GM18526 (cell line): ENCODE results near the gene TICRR.

Experiments used
- POLR2A ChIP-seq: IDR thresholded peaks from 3 replicates; pipeline ENCODE4 v1.6.1; 2011; ENCODE audit not compliant: insufficient read length; ENCODE audit errors: extremely low read depth

TICRR gene

DNA sequence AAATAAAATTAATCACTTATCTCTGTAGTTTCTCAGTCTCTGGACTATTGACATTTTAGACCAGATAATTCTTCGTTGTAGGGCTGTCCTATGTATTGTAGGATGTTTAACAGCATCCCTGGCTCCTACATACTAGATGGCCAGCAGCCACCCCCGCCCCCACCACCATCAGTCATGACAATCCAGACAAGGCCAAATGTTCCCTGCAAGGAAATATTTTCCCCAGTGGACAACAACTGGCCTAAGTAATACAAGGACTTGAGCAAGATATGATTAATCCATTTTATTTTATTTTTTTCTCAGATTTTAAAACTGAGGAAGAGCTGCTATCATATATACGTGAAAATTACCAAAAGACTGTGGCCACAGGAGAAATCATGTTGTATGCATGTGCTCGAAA is 23.8 kb downstream of the TICRR start:
- no peak for TF ChIP-seq POLR2A

DNA sequence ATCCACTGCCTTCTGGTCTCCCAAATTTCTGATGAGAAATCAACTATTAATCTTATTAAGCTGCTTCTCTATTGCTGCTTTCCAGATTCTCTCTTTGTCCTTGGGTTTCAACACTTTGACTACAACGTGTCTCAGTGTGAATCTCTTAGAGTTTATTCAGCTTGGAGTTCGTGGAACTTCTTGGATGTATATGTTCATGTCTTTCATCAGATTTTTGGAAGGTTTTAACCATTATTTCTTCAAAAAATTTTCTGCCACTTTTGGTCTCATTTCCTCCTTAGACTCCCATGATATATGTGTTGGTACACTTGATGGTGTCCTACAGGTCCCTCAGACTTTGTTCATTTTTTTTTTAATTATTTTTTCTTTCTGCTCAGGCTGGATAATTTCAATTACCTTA is 36.0 kb downstream of the TICRR start:
- TF ChIP-seq POLR2A, result no peak

DNA sequence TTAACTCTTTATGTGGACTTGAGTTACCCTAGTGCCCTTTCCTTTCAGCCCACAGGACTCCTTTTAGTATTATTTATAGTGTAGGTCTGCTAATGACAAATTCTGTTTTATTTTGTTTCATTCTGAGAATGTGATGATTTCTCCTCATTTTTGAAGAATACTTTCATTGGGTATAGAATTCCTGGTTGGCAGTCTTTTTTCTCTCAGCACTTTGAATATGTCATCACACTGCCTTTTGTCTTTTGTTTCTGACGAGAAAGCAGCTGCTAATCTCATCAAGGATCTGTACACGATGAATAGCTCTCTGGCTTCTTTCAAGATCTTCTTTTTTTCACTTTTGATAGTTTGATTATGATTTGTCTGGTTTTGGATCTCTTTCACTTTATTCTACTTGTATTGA is 37.8 kb downstream of the TICRR start:
- TF ChIP-seq POLR2A, result no peak

DNA sequence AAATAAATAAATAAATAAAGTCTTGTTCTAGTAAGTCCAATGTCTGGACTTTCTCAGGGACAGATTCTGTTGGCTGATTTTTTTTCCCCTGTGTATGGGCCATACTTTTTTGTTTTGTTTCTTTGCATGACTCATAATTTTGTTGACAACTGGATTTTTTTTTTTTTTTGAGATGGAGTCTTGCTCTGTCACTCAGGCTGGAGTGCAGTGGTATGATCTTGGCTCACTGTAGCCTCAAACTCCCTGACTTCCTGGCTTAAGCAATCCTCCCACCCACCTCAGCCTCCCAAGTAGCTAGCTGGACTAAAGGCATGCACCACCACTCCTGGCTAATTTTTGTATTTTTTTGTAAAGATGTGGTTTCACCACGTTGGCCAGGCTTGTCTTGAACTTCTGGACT is 38.9 kb downstream of the TICRR start:
- no peak for TF ChIP-seq POLR2A

DNA sequence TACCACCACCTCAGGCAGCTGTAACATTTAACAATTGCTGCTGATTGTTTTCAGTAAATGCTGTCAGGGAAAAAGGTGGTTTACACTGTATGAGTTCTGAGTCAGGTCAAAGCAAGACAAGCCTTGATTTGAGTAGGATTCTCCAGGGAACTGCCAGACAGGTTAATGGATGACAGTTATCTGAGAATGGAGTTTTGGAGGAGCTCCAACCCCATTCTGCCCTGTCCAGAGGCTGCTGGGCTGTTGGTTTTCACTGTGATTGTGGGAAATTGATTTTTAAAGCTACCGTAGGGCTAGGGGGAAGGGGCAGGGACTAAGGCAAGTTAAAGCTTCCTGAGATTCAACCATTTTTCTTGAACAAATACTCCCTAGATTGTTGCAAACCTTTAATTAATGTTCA is 39.9 kb downstream of the TICRR start:
- no peak for TF ChIP-seq POLR2A

DNA sequence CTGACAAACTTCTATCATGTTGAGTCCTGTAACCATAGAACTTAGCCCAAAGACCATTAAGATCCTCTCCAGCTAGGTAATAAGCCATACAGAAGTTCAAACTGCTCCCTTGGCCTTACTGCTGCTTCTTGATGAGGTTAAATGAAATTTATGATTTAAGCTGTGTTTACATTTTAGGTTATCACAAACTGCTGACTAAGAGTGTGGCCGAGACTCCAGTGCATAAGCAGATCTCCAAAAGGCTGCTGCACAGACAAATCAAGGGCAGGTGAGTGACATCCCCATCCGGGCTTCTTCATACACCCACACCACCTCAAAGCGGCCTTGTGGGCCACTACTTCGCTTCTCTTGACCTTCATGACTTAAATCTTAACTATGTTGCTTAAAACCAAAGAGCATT is 41.0 kb downstream of the TICRR start:
- no peak for TF ChIP-seq POLR2A

DNA sequence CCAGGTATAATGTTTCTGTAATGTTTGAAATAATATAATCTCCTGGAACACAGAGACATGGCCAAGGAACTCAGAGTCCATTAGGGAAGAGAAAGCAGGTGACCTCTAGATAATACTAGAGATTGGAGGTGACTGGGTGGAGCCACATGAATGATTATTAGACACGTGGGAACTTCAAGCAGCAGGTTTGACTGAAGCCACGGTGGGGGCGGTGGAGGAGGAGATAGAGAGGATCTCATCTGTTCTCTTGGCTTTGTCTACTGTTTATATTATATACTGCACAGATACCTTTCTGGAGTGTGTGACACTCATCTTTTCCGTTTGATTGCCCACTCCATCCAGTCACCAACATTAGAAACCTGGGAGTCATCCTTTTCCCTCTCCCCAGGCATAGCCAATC is 46.3 kb downstream of the TICRR start:
- no peak for TF ChIP-seq POLR2A

DNA sequence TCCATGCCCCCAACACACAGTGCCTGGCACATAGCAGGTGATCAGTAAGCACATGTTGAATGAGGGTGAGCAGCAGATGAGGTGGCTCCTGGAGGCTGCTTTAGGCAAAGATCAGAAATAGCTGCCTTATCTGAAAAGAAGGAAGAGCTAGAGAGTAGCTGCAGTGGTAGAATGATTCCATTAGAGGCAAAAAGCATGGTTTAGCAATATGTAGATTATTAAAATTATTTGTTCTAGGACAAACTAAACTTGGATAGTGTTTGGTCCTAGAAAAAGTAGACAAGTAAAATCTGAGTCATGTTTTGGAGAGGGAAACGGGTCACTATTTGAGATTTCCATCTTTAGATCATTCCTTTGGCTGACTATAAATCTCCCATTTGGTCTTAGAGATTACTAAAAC is 47.9 kb downstream of the TICRR start:
- no peak for TF ChIP-seq POLR2A

DNA sequence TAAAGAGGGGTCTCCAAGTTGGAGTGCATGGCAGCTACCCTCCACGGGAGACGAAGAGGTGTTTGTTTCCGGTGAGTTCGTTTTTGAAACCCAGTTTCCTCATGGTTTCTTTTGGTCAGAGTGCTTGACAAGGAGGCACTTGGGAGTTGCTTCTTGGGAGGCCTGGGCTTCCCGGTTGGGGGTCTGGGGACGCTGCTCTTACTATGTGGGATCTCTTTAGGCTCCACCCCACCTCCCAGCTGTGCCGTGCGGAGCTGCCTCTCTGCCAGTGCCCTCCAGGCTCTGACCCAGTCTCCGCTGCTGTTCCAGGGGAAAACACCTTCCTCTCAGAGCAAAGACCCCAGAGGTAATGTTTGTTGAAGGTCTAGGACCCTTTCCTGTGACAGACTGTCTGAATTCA is 50.4 kb downstream of the TICRR start:
- no peak for TF ChIP-seq POLR2A

DNA sequence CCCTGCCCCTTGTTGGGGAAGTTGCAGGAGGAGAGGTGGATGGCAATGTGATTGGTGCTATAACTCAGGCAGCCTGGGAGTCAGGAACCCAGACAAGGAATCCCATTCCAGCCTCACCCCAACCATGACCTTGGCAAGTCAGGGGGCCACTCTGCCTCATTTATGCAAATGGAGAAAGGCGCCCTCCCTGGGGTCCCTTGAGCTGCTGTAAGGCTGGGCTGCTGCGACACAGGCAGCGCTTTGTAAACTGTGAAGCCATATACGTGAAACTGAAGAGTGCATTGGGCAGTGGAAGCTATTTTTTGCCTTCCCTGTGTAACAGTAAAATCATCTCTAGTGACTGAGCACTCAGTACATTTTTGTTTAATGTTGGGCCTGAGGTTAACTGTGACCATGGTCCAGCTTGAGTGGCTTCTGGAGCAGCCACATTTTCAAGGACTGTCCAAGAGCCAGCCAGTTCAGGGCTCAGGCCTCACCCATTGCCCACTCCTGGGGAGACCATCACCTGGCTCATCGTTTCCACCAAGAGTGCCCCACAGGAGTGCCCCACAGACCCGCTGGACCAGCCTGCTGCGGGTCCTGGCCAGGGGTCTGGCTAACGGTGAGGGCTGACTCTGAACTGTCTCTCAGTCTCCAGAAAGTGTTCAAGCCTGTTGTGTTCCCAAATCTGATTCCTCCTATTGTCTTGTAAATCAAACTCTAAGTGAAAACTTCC is 52.1 kb downstream of the TICRR start:
- no peak for TF ChIP-seq POLR2A

DNA sequence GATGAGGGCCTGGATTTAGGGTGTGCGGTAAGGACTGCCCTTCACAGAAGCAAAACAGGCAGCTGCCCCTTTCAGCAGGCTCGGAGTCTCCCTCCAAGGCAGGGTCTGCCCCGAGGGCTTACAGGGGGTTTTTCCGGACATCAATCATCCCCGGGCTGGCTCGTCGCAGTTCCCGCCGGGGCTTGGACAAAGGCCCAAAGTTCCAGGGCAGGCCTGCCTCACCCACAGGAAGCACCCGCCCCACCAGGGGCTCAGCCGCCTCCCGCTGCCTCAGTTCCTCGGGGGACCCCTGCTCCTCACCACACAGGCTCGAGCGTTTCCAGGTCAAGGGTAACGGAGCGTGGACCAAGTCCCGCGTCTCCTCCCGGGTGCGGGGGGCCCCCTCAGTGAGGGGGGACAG is 53.0 kb downstream of the TICRR start:
- no peak for TF ChIP-seq POLR2A

DNA sequence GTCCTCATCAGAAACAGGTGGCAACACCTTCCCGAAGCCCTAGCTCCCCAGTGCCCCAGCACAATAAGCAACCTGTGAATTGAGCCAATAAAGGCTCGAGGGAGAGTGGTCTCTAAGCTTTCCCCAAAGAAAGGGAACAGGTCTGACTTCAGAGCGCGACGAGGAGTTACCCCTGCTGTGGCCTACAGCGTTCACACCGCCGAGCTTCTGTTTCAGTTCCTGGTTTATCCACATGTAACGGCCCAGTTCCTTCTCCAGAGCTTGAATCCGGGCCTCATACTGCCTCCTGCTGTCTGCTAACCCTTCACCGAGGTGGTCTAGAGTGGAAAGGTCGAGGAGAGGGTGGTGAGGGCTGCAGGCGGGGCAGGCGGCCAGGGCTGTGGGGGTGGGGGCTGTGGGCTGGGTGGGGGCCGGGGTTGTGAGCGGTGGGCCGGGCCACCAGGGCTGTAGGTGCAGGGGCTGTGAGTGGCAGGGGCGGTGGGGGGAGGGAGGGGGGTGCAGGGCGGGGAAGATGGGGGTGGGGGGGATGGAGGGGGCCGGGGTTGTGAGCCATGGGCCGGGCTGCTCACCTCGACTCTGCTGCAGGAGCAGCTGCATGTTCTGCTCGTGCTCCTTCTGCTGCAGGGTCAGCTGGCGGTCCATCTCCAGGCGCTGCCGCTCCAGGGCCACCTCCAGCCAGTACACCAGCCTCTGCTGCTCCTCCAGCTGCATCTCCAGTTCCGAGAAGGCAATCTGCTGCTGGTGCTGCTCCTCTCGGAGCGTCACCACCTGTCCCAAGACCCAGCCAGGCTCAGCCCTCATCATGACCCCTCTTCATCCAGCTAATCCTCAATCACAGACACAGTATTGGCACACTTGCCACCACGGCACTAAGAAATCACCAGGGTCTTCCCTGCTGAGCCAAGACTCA is 53.8 kb downstream of the TICRR start:
- TF ChIP-seq POLR2A, result no peak

DNA sequence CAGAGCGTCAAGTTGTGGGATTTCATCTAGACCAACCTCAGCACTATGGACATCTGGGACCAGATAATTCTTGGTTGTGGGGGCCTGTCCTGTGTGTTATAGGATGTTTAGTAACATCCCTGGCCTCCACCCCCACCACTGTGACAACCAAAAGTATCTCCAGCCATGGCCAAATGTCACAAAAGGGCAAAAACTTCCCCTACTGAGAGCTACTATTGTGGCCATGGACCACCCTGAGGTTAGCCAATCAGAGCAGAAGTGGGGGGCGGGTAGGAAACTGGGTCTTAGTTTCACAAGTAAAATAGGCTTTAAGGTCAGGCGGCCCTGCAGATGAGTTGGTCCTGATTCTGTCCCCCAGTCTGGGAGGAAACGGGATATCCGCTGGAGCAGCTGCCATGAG is 54.6 kb downstream of the TICRR start:
- no peak for TF ChIP-seq POLR2A

DNA sequence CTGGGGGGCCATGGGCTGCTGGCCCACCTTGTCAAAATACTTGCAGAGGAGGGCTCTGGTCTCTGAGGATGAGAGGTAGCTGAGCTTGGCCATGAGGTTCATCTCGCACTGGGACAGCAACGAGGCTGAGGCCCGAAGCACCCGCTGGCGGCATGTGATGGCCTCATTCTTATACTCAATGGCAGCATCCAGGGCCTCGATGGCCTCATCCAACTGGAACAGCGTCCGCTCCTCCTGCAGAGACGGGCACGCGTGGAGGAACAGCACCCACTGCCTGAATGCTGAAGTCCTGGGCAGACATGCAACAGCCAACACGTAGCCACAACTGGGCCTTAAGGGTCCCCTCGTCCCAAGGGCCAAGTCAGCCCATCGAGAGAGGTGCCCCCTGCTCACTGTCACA is 55.0 kb downstream of the TICRR start:
- TF ChIP-seq POLR2A, result no peak

DNA sequence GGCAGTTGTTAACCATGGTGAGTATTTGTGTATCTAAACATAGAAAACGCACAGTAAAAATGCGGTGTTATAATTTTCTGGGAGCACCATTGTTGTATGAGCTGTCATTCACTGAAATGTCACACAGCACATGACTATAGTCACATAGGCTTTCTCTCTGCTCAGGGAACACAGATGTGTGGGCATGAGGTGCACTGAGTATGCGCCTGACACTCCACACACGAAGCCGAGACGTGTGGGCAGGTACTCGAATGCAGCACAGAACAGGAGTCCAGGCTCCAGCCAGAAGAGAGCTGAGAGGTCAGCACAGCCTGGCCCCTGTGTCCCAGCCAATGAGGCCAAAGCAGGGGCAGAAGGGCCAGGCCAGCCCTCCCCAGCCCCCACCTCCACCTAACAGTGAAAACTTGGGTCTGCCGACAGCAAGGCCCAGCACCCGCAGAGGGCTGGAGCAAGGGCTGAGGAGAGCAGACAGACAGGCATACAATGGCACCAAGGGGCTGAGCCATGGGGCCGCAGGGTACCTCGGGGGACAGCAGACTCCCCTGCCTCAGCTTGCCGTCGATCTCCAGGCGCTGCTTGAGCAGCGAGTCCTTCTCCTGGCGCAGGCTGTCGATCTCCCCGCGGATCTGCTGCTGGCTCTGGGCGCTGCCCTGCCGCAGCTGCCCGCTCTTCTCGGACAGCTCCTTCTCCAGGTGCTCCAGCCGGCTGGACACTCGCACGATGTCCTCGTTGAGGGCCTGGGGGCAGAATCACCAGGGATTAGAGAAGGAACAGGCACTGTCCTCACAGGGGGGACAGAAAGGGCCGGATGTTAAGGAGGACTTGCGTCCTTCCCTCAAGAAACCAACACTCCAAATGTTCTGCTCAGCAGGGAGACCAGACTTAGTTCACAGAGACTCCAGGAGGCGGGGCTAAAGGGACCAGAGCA is 56.0 kb downstream of the TICRR start:
- TF ChIP-seq POLR2A, result no peak

DNA sequence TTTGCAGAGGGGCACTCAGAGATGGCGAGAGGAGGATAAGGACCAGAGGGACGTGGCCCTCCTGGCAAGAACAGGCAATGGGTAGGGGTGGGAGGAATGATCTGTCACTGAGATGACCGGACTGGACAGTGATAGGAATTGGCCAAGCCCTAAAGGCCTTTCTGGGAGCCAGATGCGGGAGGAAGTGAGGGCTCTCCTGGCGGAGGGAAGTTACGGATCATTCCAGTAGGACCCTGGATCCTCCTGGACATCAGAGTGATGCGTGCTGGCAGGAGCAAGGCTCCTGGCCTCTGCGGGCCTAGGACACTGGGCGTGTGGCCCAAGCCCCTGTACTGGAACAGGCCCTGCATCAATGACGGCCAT is 56.6 kb downstream of the TICRR start:
- no peak for TF ChIP-seq POLR2A
